ENCODE results near the gene PACRG. TPM values are rescaled to one million over a fixed set of nuclear protein-coding genes. Genes with fewer than 3 reads are reported as not detected.

Gene PACRG
- total and polyA plus RNA-seq, 2 donors (not counting 3 experiments of a cell fraction or from before 2014, with no cell fraction given) = 0.08 TPM; not detected in 1

DNA sequence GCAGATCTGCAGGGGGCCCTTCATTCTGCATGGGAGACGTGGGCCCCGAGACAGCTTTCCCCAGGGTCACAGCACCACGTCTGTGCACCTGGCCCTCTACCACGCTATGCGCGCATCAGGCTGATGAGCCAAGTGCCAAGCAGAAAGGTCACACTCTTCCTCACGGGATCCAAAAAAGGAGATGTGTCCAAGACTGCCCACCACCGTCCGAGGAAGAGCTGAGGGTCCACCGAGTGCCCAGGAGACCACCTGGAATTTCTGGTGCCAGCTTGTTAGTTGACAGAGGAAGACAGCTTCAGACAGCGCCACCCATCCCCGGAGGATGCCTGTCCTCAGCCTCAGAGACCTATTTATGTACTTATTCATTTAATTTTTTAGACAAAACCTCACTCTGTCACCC lies 609.2 kb downstream of the PACRG start:
- FAIRE-seq = no peak
- ChIA-PET POLR2A (no interaction called here), CTCF (no interaction called here)
- no peaks in the 10 kb centered on the region for H3K36me3 ChIP-seq (ENCODE audit: control insufficient read depth in 2 of 2, extremely low read depth in 1 of 2, insufficient read depth in 2 of 2, low read length in 2 of 2)
- H3K9me3 ChIP-seq (replicated peaks; ENCODE audit: control insufficient read depth, insufficient read depth, low read length) = no peaks in the 10 kb centered on the region
- H3K4me1 ChIP-seq (ENCODE audit: control insufficient read depth, extremely low read depth, insufficient read depth, low read length) = peaks cover 23% of the 10 kb centered on the region
- no peaks in the 10 kb centered on the region for H3K9me1 ChIP-seq (replicated peaks; ENCODE audit: control insufficient read depth, extremely low read depth, insufficient read depth, low read length)
- intact Hi-C loops (cut with micrococcal nuclease) = loop anchor here (1.0 kb wide), 2 partner anchors 28 to 50 kb away; no protein-coding TSS in a partner anchor
- DNase-seq (ENCODE audit: low read depth, low spot score) = no peak
- H3K9ac ChIP-seq (replicated peaks; ENCODE audit: extremely low read depth, insufficient read depth, low read length) = no peak overlapping the region
- H3K27ac ChIP-seq (ENCODE audit: insufficient read depth, low read depth, low read length) = no peak overlapping the region
- H3K4me2 ChIP-seq (ENCODE audit: insufficient read depth, low read length) = no peak overlapping the region
- H3K27me3 ChIP-seq (ENCODE audit: control insufficient read depth in 2 of 2, insufficient read depth in 2 of 2, low read length in 2 of 2) = no peaks in the 10 kb centered on the region
- no TSS peak for BruUV-seq (replicated peaks)
- no peaks in the 10 kb centered on the region for H3K79me2 ChIP-seq (ENCODE audit: control insufficient read depth, insufficient read depth, low read length)
- H2AFZ ChIP-seq (ENCODE audit: low read depth, low read length) = no peak overlapping the region
- dilution Hi-C loops (cut with MboI; ENCODE audit: extremely low pct_ligation_motif_present, low sequenced_read_pairs) = no loop called here
- no peak for TF ChIP-seq MYC (IDR thresholded peaks at IDR 0.05; ENCODE audit: low read depth, low read length)
- no peak for TF ChIP-seq JUN (IDR thresholded peaks at IDR 0.05; ENCODE audit: borderline replicate concordance, insufficient read depth, insufficient read length, low read depth)
- H3K4me3 ChIP-seq (replicated peaks in 1 of 3; ENCODE audit: insufficient read depth in 1 of 3, low read depth in 1 of 3, low read length in 3 of 3) = no peak overlapping the region
- no peaks in the 10 kb centered on the region for H4K20me1 ChIP-seq (replicated peaks; ENCODE audit: control insufficient read depth, extremely low read depth, insufficient read depth, low read length)

DNA sequence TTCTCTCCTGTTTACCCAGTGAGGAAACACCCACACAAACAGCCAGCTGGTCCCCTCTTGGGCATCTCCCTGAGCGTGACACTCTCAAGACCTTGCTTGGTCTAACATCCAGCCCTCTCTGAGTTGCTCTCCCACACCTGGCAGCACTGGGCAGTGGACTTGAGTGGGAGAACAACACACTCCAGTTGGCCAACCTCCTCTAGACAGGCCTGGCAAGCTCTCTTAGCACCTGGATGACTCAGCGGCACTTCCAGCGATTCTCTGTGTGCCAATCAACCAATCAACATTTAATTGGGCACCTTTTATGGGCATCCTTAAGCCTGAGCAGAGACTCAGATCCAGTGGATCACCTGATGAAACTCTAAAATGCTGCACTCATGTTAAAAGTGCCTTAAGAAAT lies 610.2 kb downstream of the PACRG start:
- POLR2A ChIA-PET = no interaction called here
- no peak overlapping the region for H3K27ac ChIP-seq (ENCODE audit: insufficient read depth, low read depth, low read length)
- intact Hi-C loops (cut with micrococcal nuclease) = no loop called here
- no peaks in the 10 kb centered on the region for H4K20me1 ChIP-seq (replicated peaks; ENCODE audit: control insufficient read depth, extremely low read depth, insufficient read depth, low read length)
- no peak for FAIRE-seq
- no peaks in the 10 kb centered on the region for H3K9me3 ChIP-seq (replicated peaks; ENCODE audit: control insufficient read depth, insufficient read depth, low read length)
- no peak for DNase-seq (ENCODE audit: low read depth, low spot score)
- H3K4me2 ChIP-seq (ENCODE audit: insufficient read depth, low read length) = no peak overlapping the region
- H3K79me2 ChIP-seq (ENCODE audit: control insufficient read depth, insufficient read depth, low read length) = no peaks in the 10 kb centered on the region
- CTCF ChIA-PET = no interaction called here
- H3K4me3 ChIP-seq (replicated peaks in 1 of 3; ENCODE audit: insufficient read depth in 1 of 3, low read depth in 1 of 3, low read length in 3 of 3) = no peak overlapping the region
- no peaks in the 10 kb centered on the region for H3K36me3 ChIP-seq (ENCODE audit: control insufficient read depth in 2 of 2, extremely low read depth in 1 of 2, insufficient read depth in 2 of 2, low read length in 2 of 2)
- H3K4me1 ChIP-seq (ENCODE audit: control insufficient read depth, extremely low read depth, insufficient read depth, low read length) = peaks cover 23% of the 10 kb centered on the region
- H2AFZ ChIP-seq (ENCODE audit: low read depth, low read length) = no peak overlapping the region
- TF ChIP-seq JUN (IDR thresholded peaks at IDR 0.05; ENCODE audit: borderline replicate concordance, insufficient read depth, insufficient read length, low read depth) (no peak), MYC (IDR thresholded peaks at IDR 0.05; ENCODE audit: low read depth, low read length) (no peak), POLR2AphosphoS5 (IDR thresholded peaks at IDR 0.05; ENCODE audit: insufficient read depth, low read depth, low read length) (no peak), POLR2A (IDR thresholded peaks at IDR 0.05; ENCODE audit: low read depth, low read length) (no peak)
- TF ChIP-seq, protein P1, sequence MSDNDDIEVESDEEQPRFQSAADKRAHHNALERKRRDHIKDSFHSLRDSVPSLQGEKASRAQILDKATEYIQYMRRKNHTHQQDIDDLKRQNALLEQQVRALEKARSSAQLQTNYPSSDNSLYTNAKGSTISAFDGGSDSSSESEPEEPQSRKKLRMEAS (IDR thresholded peaks at IDR 0.05; ENCODE audit: insufficient read depth, insufficient read length) = no peak
- TF ChIP-seq, protein P2, sequence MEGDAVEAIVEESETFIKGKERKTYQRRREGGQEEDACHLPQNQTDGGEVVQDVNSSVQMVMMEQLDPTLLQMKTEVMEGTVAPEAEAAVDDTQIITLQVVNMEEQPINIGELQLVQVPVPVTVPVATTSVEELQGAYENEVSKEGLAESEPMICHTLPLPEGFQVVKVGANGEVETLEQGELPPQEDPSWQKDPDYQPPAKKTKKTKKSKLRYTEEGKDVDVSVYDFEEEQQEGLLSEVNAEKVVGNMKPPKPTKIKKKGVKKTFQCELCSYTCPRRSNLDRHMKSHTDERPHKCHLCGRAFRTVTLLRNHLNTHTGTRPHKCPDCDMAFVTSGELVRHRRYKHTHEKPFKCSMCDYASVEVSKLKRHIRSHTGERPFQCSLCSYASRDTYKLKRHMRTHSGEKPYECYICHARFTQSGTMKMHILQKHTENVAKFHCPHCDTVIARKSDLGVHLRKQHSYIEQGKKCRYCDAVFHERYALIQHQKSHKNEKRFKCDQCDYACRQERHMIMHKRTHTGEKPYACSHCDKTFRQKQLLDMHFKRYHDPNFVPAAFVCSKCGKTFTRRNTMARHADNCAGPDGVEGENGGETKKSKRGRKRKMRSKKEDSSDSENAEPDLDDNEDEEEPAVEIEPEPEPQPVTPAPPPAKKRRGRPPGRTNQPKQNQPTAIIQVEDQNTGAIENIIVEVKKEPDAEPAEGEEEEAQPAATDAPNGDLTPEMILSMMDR (IDR thresholded peaks at IDR 0.05; ENCODE audit: extremely low read depth in 1 of 2, insufficient read depth in 1 of 2, low read depth in 1 of 2, low read length in 2 of 2) = no peak
- H3K9me1 ChIP-seq (replicated peaks; ENCODE audit: control insufficient read depth, extremely low read depth, insufficient read depth, low read length) = no peaks in the 10 kb centered on the region
- dilution Hi-C loops (cut with MboI; ENCODE audit: extremely low pct_ligation_motif_present, low sequenced_read_pairs) = no loop called here
- no peak overlapping the region for H3K9ac ChIP-seq (replicated peaks; ENCODE audit: extremely low read depth, insufficient read depth, low read length)
- no TSS peak for BruUV-seq (replicated peaks)
- no peaks in the 10 kb centered on the region for H3K27me3 ChIP-seq (ENCODE audit: control insufficient read depth in 2 of 2, insufficient read depth in 2 of 2, low read length in 2 of 2)
